ENCODE measurements around the gene HOXB2. TPM values are rescaled to one million over a fixed set of nuclear protein-coding genes. Genes with fewer than 3 reads are reported as not detected.
"Not testable (repeated sequence)": the region's sequence is repeated elsewhere in the genome, so short reads cannot be mapped to it uniquely, and the experiment has no call there.

The HOXB2 gene
- total and polyA plus RNA-seq, 3 donors from 2014 or later, result 1.8 to 4.2 (median 3.3) TPM

DNA sequence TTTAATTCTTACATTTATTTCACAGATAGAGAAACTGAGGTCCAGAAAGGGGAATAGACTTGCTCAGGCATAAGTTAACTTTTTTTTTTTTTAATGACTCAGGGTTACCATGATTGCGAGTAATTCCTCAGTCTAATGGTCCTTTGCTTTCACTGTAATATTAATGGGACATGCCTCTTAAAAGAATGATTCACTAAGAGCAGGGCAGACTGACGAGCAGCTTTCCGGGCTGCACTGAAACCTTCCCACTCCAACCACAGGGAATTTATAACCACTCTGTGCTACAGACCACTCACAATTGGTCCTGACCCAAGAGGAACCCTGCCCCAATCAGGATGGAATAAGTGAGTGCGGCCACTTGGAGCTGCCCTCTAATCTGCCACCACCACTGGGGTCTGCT, 5.7 kb downstream of the HOXB2 start:
- WGBS, 2 donors, result 68 to 72% methylated on average over 4 of the region's 4 CpGs
- H3K27ac ChIP-seq, result no peak overlapping the region
- intact Hi-C loops (cut with DNase I; ENCODE audit: low total_unique reads), result no loop called here
- no peak for DNase-seq
- no peak overlapping the region for H3K4me3 ChIP-seq
- H3K4me1 ChIP-seq, result peaks cover 4% of the 10 kb centered on the region
- H3K9me3 ChIP-seq, result no peaks in the 10 kb centered on the region
- H3K36me3 ChIP-seq (ENCODE audit: low read depth, missing control alignments), result no peaks in the 10 kb centered on the region
- no peaks in the 10 kb centered on the region for H3K27me3 ChIP-seq
- TF ChIP-seq, protein P1, sequence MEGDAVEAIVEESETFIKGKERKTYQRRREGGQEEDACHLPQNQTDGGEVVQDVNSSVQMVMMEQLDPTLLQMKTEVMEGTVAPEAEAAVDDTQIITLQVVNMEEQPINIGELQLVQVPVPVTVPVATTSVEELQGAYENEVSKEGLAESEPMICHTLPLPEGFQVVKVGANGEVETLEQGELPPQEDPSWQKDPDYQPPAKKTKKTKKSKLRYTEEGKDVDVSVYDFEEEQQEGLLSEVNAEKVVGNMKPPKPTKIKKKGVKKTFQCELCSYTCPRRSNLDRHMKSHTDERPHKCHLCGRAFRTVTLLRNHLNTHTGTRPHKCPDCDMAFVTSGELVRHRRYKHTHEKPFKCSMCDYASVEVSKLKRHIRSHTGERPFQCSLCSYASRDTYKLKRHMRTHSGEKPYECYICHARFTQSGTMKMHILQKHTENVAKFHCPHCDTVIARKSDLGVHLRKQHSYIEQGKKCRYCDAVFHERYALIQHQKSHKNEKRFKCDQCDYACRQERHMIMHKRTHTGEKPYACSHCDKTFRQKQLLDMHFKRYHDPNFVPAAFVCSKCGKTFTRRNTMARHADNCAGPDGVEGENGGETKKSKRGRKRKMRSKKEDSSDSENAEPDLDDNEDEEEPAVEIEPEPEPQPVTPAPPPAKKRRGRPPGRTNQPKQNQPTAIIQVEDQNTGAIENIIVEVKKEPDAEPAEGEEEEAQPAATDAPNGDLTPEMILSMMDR (IDR thresholded peaks at IDR 0.05), result no peak
- TF ChIP-seq POLR2A (IDR thresholded peaks at IDR 0.05), result no peak

DNA sequence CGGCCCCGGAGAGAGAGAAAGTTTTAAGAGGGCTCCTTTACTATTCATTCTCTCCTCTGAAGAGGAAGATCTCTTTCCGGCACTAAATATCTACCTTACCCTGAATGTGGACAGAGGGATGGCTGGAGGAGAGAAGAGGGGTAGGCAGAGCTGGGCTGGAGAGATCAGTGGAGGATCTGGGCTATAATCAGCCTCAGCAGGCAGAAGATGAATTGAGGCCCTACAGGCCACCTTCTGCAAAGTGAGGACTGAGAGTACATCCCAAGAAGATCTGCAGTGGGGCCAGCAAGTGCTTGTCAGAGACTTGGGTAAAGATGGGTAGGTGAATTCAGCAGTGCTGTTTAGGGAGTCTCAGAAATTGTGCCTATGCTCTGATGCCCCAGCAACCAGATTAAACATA, 7.6 kb downstream of the HOXB2 start:
- no peak overlapping the region for H3K4me3 ChIP-seq
- TF ChIP-seq, protein P1 (IDR thresholded peaks at IDR 0.05), result no peak
- no peak for TF ChIP-seq POLR2A (IDR thresholded peaks at IDR 0.05)
- H3K27me3 ChIP-seq, result no peaks in the 10 kb centered on the region
- H3K4me1 ChIP-seq, result no peaks in the 10 kb centered on the region
- H3K9me3 ChIP-seq, result no peaks in the 10 kb centered on the region
- intact Hi-C loops (cut with DNase I; ENCODE audit: low total_unique reads), result no loop called here
- H3K36me3 ChIP-seq (ENCODE audit: low read depth, missing control alignments), result no peaks in the 10 kb centered on the region
- H3K27ac ChIP-seq, result no peak overlapping the region
- no peak for DNase-seq
- 40 to 99% methylated on average over 2 to 3 of the region's 3 CpGs for WGBS, 2 donors

DNA sequence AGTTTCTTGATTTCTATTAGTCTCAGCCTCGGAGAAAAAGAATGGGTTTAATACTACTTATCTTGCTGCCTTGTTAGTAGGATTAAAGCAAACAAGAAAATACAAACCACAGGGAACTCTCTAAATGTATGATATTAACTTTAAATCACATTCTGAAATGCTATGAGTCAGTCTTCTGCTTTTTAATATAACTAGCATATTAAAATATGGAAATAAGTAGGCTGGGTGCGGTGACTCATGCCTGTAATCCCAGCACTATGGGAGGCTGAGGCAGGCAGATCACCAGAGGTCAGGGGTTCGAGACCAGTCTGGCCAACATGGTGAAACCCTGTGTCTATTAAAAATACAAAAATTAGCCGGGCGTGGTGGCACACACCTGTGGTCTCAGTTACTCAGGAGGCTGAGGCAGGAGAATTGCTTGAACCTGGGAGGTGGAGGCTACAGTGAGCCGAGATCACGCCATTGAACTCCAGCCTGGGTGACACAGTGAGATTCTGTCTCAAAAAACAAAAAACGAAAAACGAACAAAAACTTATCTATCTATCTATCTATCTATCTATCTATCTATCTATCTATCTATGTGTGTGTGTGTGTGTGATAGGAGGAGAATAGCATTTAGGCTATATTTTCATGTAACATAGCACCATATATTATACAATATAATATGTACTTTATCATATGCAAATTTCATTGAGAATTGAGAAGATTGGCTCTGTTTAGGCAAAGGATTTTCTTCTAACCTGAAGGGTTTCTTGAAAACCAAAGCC, 8.9 kb downstream of the HOXB2 start:
- intact Hi-C loops (cut with DNase I; ENCODE audit: low total_unique reads), result not testable (repeated sequence)

DNA sequence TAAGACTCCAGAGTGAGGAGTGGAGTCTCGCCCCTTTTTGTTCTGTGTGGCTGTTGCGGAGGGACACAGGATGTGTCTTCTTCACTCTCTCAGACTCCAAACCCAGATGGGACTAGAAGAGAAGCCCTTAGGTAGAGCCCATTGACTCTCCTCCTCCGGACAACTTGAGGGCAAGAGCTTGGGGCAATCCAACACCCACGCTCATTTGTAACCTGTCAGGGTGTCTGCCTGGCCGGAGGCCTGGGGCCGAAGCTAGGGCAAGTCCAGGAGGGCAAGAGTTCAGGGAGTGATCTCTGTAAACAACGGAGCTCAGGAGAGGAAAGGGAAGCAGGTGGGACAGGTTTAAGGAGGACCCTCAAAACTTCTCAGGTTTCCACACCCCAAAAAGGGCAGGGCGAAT, 12.6 kb downstream of the HOXB2 start:
- 68 to 79% methylated on average over 8 of the region's 8 CpGs for WGBS, 2 donors
- DNase-seq, result no peak
- TF ChIP-seq POLR2A (IDR thresholded peaks at IDR 0.05), result no peak
- TF ChIP-seq, protein P1 (IDR thresholded peaks at IDR 0.05), result no peak
- no peak overlapping the region for H3K4me3 ChIP-seq
- H3K9me3 ChIP-seq, result no peaks in the 10 kb centered on the region
- intact Hi-C loops (cut with DNase I; ENCODE audit: low total_unique reads), result no loop called here
- H3K27me3 ChIP-seq, result no peaks in the 10 kb centered on the region
- H3K27ac ChIP-seq, result no peak overlapping the region
- H3K4me1 ChIP-seq, result no peaks in the 10 kb centered on the region
- no peaks in the 10 kb centered on the region for H3K36me3 ChIP-seq (ENCODE audit: low read depth, missing control alignments)

More for the DNA sequence above, 8.9 kb downstream of the HOXB2 start:
- WGBS, 2 donors, result 90 to 93% methylated on average over 9 of the region's 9 CpGs
- not testable (repeated sequence) for H3K4me3 ChIP-seq; H3K27me3 ChIP-seq; H3K9me3 ChIP-seq; H3K4me1 ChIP-seq; H3K27ac ChIP-seq; DNase-seq; H3K36me3 ChIP-seq (ENCODE audit: low read depth, missing control alignments)

DNA sequence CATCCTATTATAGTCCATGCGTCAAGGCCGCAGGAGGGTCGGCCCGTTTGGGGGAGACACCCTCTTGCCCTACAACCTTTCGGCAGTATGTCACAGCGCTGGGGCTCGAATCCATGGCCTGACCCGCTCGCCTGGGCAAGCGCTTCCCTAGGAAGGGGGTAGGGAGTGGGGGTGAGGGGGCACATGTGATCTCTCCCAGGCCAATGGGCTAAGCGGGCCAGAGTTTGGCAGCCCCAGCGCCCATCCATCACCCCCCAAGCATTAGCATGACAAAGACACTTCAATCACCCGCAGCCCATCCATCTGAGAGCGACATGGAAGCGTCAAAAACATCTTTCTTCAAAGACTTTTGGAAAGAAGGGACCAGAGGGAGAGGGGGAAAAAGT, 14.0 kb downstream of the HOXB2 start, which contains the start of gene HOXB1:
HOXB1 (minus strand) TSS at position 125 of the 386 bp plus-strand sequence; CDS start at position 18, 107 bp downstream.
- WGBS, 2 donors, result 35 to 61% methylated on average over 5 to 15 of the region's 15 CpGs
- no peak within 1 kb of the TSS for H3K4me3 ChIP-seq
- H3K9me3 ChIP-seq, result no peaks in the 10 kb centered on the region
- H3K4me1 ChIP-seq, result no peaks in the 10 kb centered on the region
- intact Hi-C loops (cut with DNase I; ENCODE audit: low total_unique reads), result no loop called here
- no peaks in the 10 kb centered on the region for H3K36me3 ChIP-seq (ENCODE audit: low read depth, missing control alignments)
- no peaks in the 10 kb centered on the region for H3K27me3 ChIP-seq
- TF ChIP-seq, protein P1 (IDR thresholded peaks at IDR 0.05), result no peak
- TF ChIP-seq POLR2A (IDR thresholded peaks at IDR 0.05), result no peak
- no peak for DNase-seq
- no peak within 1 kb of the TSS for H3K27ac ChIP-seq

Data from testis (tissue), 3 donors.